NCI-H128 (cell line): ENCODE measurements around the gene BNC2.

Experiments used
- DNase-seq: peaks from one replicate; lab custom pipeline; 2025; ENCODE audit not compliant: unreplicated experiment; lab: John Stamatoyannopoulos, UW

Gene BNC2

GRCh38 chr9:16763946-16764345, 106.5 kb downstream of the BNC2 start:
- DNase-seq, result no peak

GRCh38 chr9:16755467-16756160, 114.9 kb downstream of the BNC2 start:
- no peak for DNase-seq

DNA sequence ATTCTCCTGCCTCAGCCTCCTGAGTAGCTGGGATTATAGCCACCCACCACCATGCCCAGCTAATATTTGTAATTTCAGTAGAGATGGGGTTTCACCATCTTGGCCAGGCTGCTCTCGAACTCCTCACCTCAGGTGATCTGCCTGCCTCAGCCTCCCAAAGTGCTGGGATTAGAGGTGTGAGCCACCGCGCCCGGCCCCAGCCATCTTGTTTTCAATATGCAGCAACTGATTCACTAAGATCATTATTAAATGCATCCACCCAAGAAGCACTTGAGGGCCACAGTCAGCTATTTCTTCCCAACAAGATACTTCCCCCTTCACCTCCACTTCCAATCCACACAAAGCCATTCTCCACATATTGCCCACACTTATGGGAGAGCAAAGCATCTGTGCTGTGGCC, 115.8 kb downstream of the BNC2 start:
- DNase-seq, result no peak

DNA sequence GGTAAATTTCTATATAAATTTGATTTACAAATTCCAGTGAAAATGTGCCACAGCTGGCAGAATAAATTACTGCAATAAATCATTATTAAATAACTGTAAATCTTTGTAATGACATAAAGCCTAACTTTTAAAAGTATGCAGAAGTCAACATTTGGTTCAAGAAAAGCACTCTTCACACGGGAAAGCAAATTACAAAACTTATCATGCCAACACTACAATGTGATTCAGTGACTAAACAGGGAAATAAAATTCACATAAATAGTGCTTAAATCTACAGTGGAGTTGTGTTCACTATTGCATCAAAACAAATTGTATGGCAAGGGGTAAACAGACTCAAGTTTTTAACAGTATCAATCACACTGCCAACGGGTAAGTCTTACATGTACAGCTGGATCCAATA, 117.2 kb downstream of the BNC2 start:
- no peak for DNase-seq

DNA sequence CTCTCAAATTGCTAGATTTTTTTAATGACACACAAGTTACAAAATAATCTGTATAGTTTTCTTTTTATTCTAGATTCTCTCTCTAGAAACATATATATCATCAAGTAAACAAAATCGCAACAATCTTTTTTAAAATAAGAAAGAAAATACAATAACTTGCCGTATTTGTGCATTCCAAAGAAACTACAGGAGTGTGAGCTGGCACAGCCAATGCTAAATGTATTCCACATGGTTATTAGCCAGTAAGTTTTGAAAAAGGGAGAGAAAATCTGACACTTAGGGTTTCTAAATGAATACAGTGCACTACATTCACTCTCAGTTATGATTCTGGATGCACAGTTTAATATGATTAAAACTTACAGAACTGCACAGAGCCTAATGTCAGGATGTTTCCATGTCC, 117.9 kb downstream of the BNC2 start:
- DNase-seq, result no peak

GRCh38 chr9:16750553-16750952, 119.9 kb downstream of the BNC2 start:
- no peak for DNase-seq

- DNase-seq, result no peak
Observed at GRCh38 chr9:16745359-16745758, 125.1 kb downstream of the BNC2 start.

DNA sequence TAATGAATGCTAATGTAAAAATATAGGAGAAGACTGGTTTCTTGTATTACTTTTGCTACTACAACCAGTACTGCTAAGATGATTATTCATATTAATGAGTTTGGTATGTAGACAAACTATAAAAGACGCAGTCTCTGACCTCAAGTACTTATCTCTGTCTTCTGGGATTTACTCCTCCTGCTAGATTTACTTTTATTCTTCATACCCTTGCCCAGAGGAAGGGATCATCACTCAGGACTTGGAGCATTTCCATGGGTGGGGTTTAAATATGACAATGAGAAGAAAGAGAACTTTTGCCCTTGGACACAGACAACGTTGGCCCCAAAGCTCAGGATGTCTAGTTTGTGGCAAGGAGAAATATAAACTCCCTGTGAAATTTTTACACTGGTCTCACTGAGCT, 126.1 kb downstream of the BNC2 start:
- DNase-seq, result no peak

GRCh38 chr9:16743375-16743774, 127.1 kb downstream of the BNC2 start:
- no peak for DNase-seq

- no peak for DNase-seq
Observed at GRCh38 chr9:16735001-16735400, 135.5 kb downstream of the BNC2 start.

- no peak for DNase-seq
Observed at GRCh38 chr9:16732546-16732945, 137.9 kb downstream of the BNC2 start.

DNA sequence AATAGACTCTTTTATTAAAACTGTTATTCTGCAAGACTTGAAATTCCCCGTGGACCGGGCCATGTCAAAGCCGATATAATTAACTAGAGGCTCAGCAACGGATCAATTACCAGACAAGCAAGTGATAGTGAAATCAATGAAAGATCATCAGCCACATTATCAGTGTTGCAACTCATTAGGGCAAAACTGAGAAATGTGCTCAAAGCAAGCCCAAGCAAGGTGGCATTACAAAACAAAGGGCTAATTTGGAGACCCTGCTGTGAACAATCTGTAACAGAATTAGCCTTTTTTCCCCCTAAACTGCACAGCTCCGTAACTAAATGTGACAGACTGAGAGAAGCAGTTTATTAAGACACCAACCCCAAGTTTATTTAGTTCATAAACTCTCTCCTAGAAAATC, 140.3 kb downstream of the BNC2 start:
- no peak for DNase-seq

- peak; percentile 86 for DNase-seq
Observed at GRCh38 chr9:16729651-16730050, 140.8 kb downstream of the BNC2 start.

DNA sequence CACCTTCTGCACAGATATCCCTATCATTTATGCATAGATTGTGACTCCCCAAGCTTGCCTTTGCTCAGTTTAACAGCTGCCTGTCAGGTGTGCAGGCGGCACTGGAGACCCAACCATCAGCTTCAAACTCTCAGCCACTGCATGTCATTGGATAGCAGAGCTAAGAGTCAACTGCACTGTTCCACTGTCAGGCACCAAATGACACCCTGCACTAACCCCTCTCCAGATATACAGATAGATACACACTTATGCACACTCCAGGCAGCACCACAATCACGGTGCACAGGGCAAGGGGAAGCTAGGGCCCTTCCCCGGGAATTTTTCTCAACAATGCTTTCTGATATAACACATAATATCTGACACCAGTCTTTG, 142.3 kb downstream of the BNC2 start:
- DNase-seq, result peak; percentile 53

GRCh38 chr9:16727452-16728136, 142.9 kb downstream of the BNC2 start:
- no peak for DNase-seq

- peak; percentile 54 for DNase-seq
Observed at GRCh38 chr9:16726718-16727451, 143.6 kb downstream of the BNC2 start.

DNA sequence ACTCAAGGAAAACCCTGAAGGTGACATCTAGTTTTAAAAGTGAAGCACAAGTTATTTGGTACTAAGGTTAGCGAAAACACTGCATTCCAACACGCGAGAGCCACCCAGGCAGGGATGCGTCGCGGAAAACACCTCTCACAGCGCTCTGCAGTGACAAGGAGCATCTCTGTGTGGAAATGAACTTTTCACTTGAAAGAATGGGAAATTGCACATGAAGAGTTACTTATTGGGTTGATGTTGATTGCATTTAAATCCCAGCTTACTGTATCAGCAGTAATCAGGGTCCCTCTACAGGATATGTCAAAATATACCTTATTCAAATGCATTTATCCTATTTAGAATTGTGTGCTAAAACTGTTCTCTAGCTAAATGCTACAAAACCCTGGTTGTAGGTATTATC, 144.4 kb downstream of the BNC2 start:
- DNase-seq, result no peak

GRCh38 chr9:16725066-16725465, 145.4 kb downstream of the BNC2 start:
- DNase-seq, result no peak

DNA sequence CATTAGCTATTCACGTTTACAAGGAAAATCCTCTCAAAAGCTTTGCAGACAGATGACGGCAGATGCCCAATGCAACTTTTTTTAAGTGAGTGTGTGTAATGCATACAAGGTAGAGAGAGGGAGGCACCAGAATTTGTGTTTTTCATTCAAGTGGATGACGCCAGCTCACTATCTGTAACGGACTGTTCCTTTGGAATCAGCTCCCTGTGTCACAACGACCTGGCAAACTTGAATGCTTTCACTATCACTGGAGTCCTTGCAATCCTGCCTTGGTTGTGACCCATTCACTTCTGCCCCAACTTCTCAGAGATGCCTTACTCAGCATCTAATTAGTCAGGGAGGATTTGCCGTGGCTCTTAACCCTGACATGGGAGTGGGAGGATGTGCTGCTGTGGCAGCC, 148.5 kb downstream of the BNC2 start:
- no peak for DNase-seq

- no peak for DNase-seq
Observed at GRCh38 chr9:16720386-16720785, 150.1 kb downstream of the BNC2 start.

DNA sequence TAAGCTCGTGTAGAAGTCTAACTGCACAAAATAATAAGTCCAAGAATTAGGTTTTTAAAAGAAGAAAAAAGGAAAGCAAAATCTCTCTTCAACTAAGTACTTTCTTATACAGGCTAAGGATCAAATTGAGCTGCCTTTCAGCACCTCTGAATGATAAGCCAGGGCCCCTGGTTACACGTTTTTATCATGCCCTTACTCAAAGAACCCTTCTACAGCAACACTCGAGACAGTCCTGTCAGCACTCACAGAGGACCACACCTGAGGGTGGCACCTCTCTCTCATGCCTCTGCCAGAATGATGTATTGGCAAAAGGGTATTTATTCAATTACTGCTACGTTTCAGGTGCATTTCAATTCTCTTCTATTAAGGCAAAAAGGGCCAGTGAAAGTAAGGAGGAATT, 150.5 kb downstream of the BNC2 start:
- no peak for DNase-seq

- no peak for DNase-seq
Observed at GRCh38 chr9:16718952-16719351, 151.5 kb downstream of the BNC2 start.
